IMR-90 (cell line): ENCODE results near the gene ANKRD34C. TPM values are rescaled to one million over a fixed set of nuclear protein-coding genes. Genes with fewer than 3 reads are reported as not detected.

Experiments used
- ATAC-seq: fragments of 200-7000 bp; cut with Tn5 transposase; 2 replicates; pipeline ENCODE4 v1.9.1; 2020; ENCODE audit warnings: low read depth, mild to moderate bottlenecking, moderate library complexity
- BruUV-seq: library from RNA; stranded (reverse); fragments of 400-500 nt; replicated peaks from 2 replicates; lab custom pipeline; 2021; lab: Mats Ljungman, UMichigan
- CTCF ChIA-PET: fragments of 300-600 bp; formaldehyde crosslinking; extraction: SDS; loops from one replicate; lab custom pipeline; 2021; ENCODE audit warnings: antibody characterized with exemption; lab: Yijun Ruan, JAX
- POLR2A ChIA-PET: fragments of 300-600 bp; sonication (Branson Sonifier 250); formaldehyde crosslinking; loops from one replicate; lab custom pipeline; 2022; ENCODE audit warnings: antibody characterized with exemption; ENCODE audit not compliant: unreplicated experiment; lab: Charles Lee
- DNase-seq: peaks from one replicate; pipeline ENCODE4 v3.0.0; 2013
- H2AFZ ChIP-seq: replicated peaks from 2 replicates; pipeline ENCODE3; 2013; ENCODE audit warnings: low read length, mild to moderate bottlenecking; ENCODE audit not compliant: poor library complexity
- H2AK5ac ChIP-seq: 2 replicates; pipeline ENCODE4 v1.6.1; 2013; ENCODE audit warnings: low read depth, low read length, inconsistent platforms
- H2AK9ac ChIP-seq: replicated peaks from 2 replicates; pipeline ENCODE3; 2013; ENCODE audit warnings: mild to moderate bottlenecking, low read depth, low read length, moderate library complexity; ENCODE audit not compliant: poor library complexity
- H2BK120ac ChIP-seq: 2 replicates; pipeline ENCODE4 v1.6.1; 2013; ENCODE audit warnings: low read depth, low read length, inconsistent platforms
- H2BK15ac ChIP-seq: 3 replicates; pipeline ENCODE4 v1.6.1; 2013; ENCODE audit warnings: low read depth, low read length, inconsistent platforms
- H2BK20ac ChIP-seq: 2 replicates; pipeline ENCODE4 v1.6.1; 2013; ENCODE audit warnings: low read depth, mild to moderate bottlenecking, inconsistent platforms, low read length, moderate library complexity
- H2BK5ac ChIP-seq: 2 replicates; pipeline ENCODE4 v1.6.1; 2013; ENCODE audit warnings: mild to moderate bottlenecking, low read depth, low read length, inconsistent platforms; ENCODE audit not compliant: poor library complexity, severe bottlenecking
- H3K14ac ChIP-seq: replicated peaks from 2 replicates; pipeline ENCODE4 v1.6.1; 2013; ENCODE audit warnings: low read depth, low read length, inconsistent platforms
- H3K18ac ChIP-seq: 2 replicates; pipeline ENCODE4 v1.6.1; 2013; ENCODE audit warnings: low read depth, low read length, control low read depth
- H3K23ac ChIP-seq: 2 replicates; pipeline ENCODE4 v1.6.1; 2013; ENCODE audit warnings: low read depth, low read length, inconsistent platforms
- H3K27ac ChIP-seq: 2 replicates; pipeline ENCODE4 v1.5.1; 2013; ENCODE audit warnings: mild to moderate bottlenecking, control low read depth, low read length; ENCODE audit not compliant: insufficient read depth
- H3K27me3 ChIP-seq: 2 replicates; pipeline ENCODE4 v1.6.1; 2013; ENCODE audit warnings: low read length; ENCODE audit not compliant: control insufficient read depth, insufficient read depth
- H3K36me3 ChIP-seq: 2 replicates; pipeline ENCODE4 v1.6.1; 2013; ENCODE audit warnings: low read length, mixed read lengths; ENCODE audit not compliant: control insufficient read depth, insufficient read depth
- H3K4ac ChIP-seq: 2 replicates; pipeline ENCODE4 v1.6.1; 2013; ENCODE audit warnings: low read depth, low read length, inconsistent platforms
- H3K4me1 ChIP-seq: 2 replicates; pipeline ENCODE4 v1.6.1; 2013; ENCODE audit warnings: low read length, mixed read lengths; ENCODE audit not compliant: control insufficient read depth, insufficient read depth
- H3K4me2 ChIP-seq: 2 replicates; pipeline ENCODE4 v1.6.1; 2013; ENCODE audit warnings: low read depth, mild to moderate bottlenecking, control low read depth, low read length, moderate library complexity
- H3K4me3 ChIP-seq: 2 replicates; pipeline ENCODE4 v1.5.1; 2013; ENCODE audit warnings: low read depth, mild to moderate bottlenecking, control low read depth, low read length, moderate library complexity; ENCODE audit not compliant: insufficient read depth
- H3K56ac ChIP-seq: 2 replicates; pipeline ENCODE4 v1.6.1; 2013; ENCODE audit warnings: low read length, inconsistent platforms; ENCODE audit not compliant: insufficient read depth; ENCODE audit errors: extremely low read depth
- H3K79me1 ChIP-seq, 2 experiments: 2 replicates each; pipeline ENCODE4 v1.6.1; 2013; ENCODE audit warnings: low read length in 2 of 2, inconsistent platforms in 1 of 2, low read depth in 1 of 2
- H3K9ac ChIP-seq: 2 replicates; pipeline ENCODE4 v1.6.1; 2013; ENCODE audit warnings: low read depth, low read length, control low read depth
- H3K9me1 ChIP-seq: 2 replicates; pipeline ENCODE4 v1.6.1; 2013; ENCODE audit warnings: low read length, inconsistent platforms; ENCODE audit not compliant: insufficient read depth
- H3K9me3 ChIP-seq: 2 replicates; pipeline ENCODE4 v1.6.1; 2013; ENCODE audit warnings: low read length; ENCODE audit not compliant: control insufficient read depth, insufficient read depth
- H4K20me1 ChIP-seq: 2 replicates; pipeline ENCODE4 v1.6.1; 2013; ENCODE audit warnings: low read length, inconsistent platforms; ENCODE audit not compliant: insufficient read depth
- H4K5ac ChIP-seq: 2 replicates; pipeline ENCODE4 v1.6.1; 2013; ENCODE audit warnings: mild to moderate bottlenecking, low read depth, low read length, control low read depth
- H4K8ac ChIP-seq, 2 experiments: 2 replicates each; pipeline ENCODE4 v1.6.1; 2013; ENCODE audit warnings: low read depth in 2 of 2, low read length in 2 of 2, control low read depth in 1 of 2, inconsistent platforms in 1 of 2
- H4K91ac ChIP-seq: 2 replicates; pipeline ENCODE4 v1.6.1; 2013; ENCODE audit warnings: low read depth, low read length, inconsistent platforms; ENCODE audit not compliant: insufficient read depth
- CHD1 ChIP-seq: IDR thresholded peaks from 2 replicates; pipeline ENCODE4 v1.6.1; 2012; ENCODE audit warnings: low read depth, low read length, improper control_type of control experiment
- CTCF ChIP-seq: conservative IDR thresholded peaks from 2 replicates; pipeline ENCODE4 v1.5.1; 2012; ENCODE audit warnings: mild to moderate bottlenecking, low read depth, low read length, improper control_type of control experiment
- MAFK ChIP-seq: IDR thresholded peaks from 2 replicates; pipeline ENCODE4 v1.6.1; 2012; ENCODE audit warnings: low read depth, low read length, improper control_type of control experiment
- MAZ ChIP-seq: IDR thresholded peaks from 2 replicates; pipeline ENCODE4 v1.6.1; 2012; ENCODE audit warnings: low read depth, mild to moderate bottlenecking, low read length, improper control_type of control experiment, moderate library complexity, borderline replicate concordance
- NFE2L2 ChIP-seq: fragments of 150-350 bp; IDR thresholded peaks from 2 replicates; pipeline ENCODE4 v1.6.1; 2016; ENCODE audit warnings: low read depth, mild to moderate bottlenecking, low read length
- POLR2A ChIP-seq: IDR thresholded peaks from 2 replicates; pipeline ENCODE4 v1.6.1; 2012; ENCODE audit warnings: mild to moderate bottlenecking, low read depth, low read length
- RAD21 ChIP-seq: IDR thresholded peaks from 2 replicates; pipeline ENCODE4 v1.6.1; 2012; ENCODE audit warnings: low read length, improper control_type of control experiment
- RCOR1 ChIP-seq: IDR thresholded peaks from 2 replicates; pipeline ENCODE4 v1.6.1; 2012; ENCODE audit warnings: mild to moderate bottlenecking, low read length, improper control_type of control experiment; ENCODE audit not compliant: insufficient replicate concordance
- RFX5 ChIP-seq: IDR thresholded peaks from 2 replicates; pipeline ENCODE4 v1.8.0; 2012; ENCODE audit warnings: low read depth, mild to moderate bottlenecking, low read length, moderate library complexity
- USF2 ChIP-seq: fragments of 150-350 bp; IDR thresholded peaks from 2 replicates; pipeline ENCODE4 v1.6.1; 2017; ENCODE audit warnings: mild to moderate bottlenecking, antibody characterized with exemption, low read length, low read depth
- WGBS, 2 experiments: methylation state at CpG; one replicate each; pipeline versions ENCODE4 v1.1.5 to v1.1.7; 2013; ENCODE audit warnings: missing lambda C conversion rate in 2 of 2; ENCODE audit not compliant: insufficient read length in 1 of 2; ENCODE audit errors: extremely low coverage in 2 of 2; 5-methylcytosine and 5-hydroxymethylcytosine counted together
- dilution Hi-C: fragments of 300-500 bp; cut with HindIII; formaldehyde crosslinking; loops from one replicate; pipeline ENCODE4 v1.14.3; 2018; ENCODE audit warnings: low sequenced_read_pairs; ENCODE audit not compliant: unreplicated experiment
- in situ Hi-C: fragments of 300-500 bp; cut with MboI; formaldehyde crosslinking; loops from 3 replicates; pipeline ENCODE4 v1.14.3; 2019; ENCODE audit warnings: low sequenced_read_pairs, inconsistent platforms, mixed read lengths
- intact Hi-C: fragments of 100-400 bp; cut with micrococcal nuclease; formaldehyde crosslinking; loops from 2 replicates; pipeline ENCODE4 v1.10.0; 2022
- polyA plus RNA-seq, 3 experiments: library from polyadenylated mRNA; depleted of rRNA; stranded (reverse); fragments of >200 nt; gene quantifications; 2 replicates each; pipeline ENCODE4 v1.2.3, GENCODE V29; 2012; ENCODE audit warnings: low replicate concordance in 1 of 3
- total RNA-seq: library from RNA; depleted of rRNA; stranded (reverse); fragments of >200 nt; gene quantifications from 2 replicates; pipeline ENCODE4 v1.2.3, GENCODE V29; 2012
- TF ChIP-seq, protein P1 (sequence below): fragments of 150-350 bp; IDR thresholded peaks from 2 replicates; pipeline ENCODE4 v1.6.1; 2016; ENCODE audit warnings: low read depth, mild to moderate bottlenecking, low read length, moderate library complexity, borderline replicate concordance

Gene ANKRD34C
- total and polyA plus RNA-seq, 2 of the 4 experiments (the other 2 are of a cell fraction), result not detected

- no TSS peak for BruUV-seq
- no peak overlapping the region for H2AK5ac ChIP-seq
- no CpG with 5 or more reads among the region's 2 CpGs for WGBS, 2 experiments
- H3K4ac ChIP-seq, result no peak overlapping the region
- no peak for TF ChIP-seq MAZ
- TF ChIP-seq RFX5, result no peak
- TF ChIP-seq NFE2L2, result no peak
- no peak for TF ChIP-seq MAFK
- TF ChIP-seq, protein P1, sequence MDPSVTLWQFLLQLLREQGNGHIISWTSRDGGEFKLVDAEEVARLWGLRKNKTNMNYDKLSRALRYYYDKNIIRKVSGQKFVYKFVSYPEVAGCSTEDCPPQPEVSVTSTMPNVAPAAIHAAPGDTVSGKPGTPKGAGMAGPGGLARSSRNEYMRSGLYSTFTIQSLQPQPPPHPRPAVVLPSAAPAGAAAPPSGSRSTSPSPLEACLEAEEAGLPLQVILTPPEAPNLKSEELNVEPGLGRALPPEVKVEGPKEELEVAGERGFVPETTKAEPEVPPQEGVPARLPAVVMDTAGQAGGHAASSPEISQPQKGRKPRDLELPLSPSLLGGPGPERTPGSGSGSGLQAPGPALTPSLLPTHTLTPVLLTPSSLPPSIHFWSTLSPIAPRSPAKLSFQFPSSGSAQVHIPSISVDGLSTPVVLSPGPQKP, result no peak
- TF ChIP-seq POLR2A, result no peak
- TF ChIP-seq CTCF, result no peak
- no peak for TF ChIP-seq RAD21
- no peak for TF ChIP-seq USF2
- no peak for TF ChIP-seq CHD1
- TF ChIP-seq RCOR1, result no peak
- no peak overlapping the region for H3K18ac ChIP-seq
- H2BK15ac ChIP-seq, result no peak overlapping the region
- no peak overlapping the region for H2BK120ac ChIP-seq
- no peak overlapping the region for H2AK9ac ChIP-seq
- H2BK5ac ChIP-seq, result no peak overlapping the region
- no peak overlapping the region for H3K9ac ChIP-seq
- in situ Hi-C loops, result no loop called here
- dilution Hi-C loops, result no loop called here
- peaks cover 1% of the 10 kb centered on the region; the same call in 1 of the 2 replicates for H3K27me3 ChIP-seq
- H4K91ac ChIP-seq, result no peak overlapping the region
- H3K14ac ChIP-seq, result no peak overlapping the region
- no peaks in the 10 kb centered on the region for H3K79me1 ChIP-seq
- ATAC-seq (peak; percentile 59; the same call in 1 of the 2 replicates), DNase-seq (no peak)
- intact Hi-C loops, result no loop called here
- H4K20me1 ChIP-seq, result no peaks in the 10 kb centered on the region
- H3K4me2 ChIP-seq, result no peak overlapping the region
- CTCF ChIA-PET, result no interaction called here
- no peaks in the 10 kb centered on the region for H3K9me3 ChIP-seq
- H4K5ac ChIP-seq, result no peak overlapping the region
- no peaks in the 10 kb centered on the region for H3K9me1 ChIP-seq
- POLR2A ChIA-PET, result no interaction called here
- no peaks in the 10 kb centered on the region for H3K36me3 ChIP-seq
- H3K23ac ChIP-seq, result no peak overlapping the region
- H4K8ac ChIP-seq, result no peak overlapping the region
- H2AFZ ChIP-seq, result no peak overlapping the region
- no peak overlapping the region for H3K4me3 ChIP-seq
- H2BK20ac ChIP-seq, result no peak overlapping the region
- H3K27ac ChIP-seq, result no peak overlapping the region
- H3K4me1 ChIP-seq, result no peaks in the 10 kb centered on the region
- H3K56ac ChIP-seq, result no peak overlapping the region
Measured at GRCh38 chr15:79248183-79248582, 34.3 kb upstream of the ANKRD34C start.
